Head of caudate nucleus (tissue), 42 donors: ENCODE data around the gene MAPK9.
A peak's percentile ranks its signal among the peaks of the same experiment; 100 is the strongest.
"Not testable (repeated sequence)": the region's sequence is repeated elsewhere in the genome, so short reads cannot be mapped to it uniquely, and the experiment has no call there.

Experiments
- DNase-seq, 42 donors: peaks; one replicate each; pipeline versions ENCODE4 v3.0.0 to v3.0.0-alpha.2; 2020 to 2021; ENCODE audit warnings: mixed read lengths in 7 of 42
- intact Hi-C: fragments of 100-400 bp; cut with DNase I; formaldehyde crosslinking; loops from one replicate; pipeline ENCODE4 v1.15.0; 2022

The MAPK9 gene

GRCh38 chr5:180212363-180213255 lies 79.3 kb downstream of the MAPK9 start:
- intact Hi-C loops: no loop called here

GRCh38 chr5:180211761-180212035 lies 80.2 kb downstream of the MAPK9 start:
- peak in 2 of 42 donors; percentile 15 to 31 for DNase-seq
- intact Hi-C loops: no loop called here

More at GRCh38 chr5:180212363-180213255, 79.3 kb downstream of the MAPK9 start:
- peak in 8 of 42 donors; percentile 4 to 50 (median 38) for DNase-seq

GRCh38 chr5:180210961-180211760 lies 80.7 kb downstream of the MAPK9 start:
- intact Hi-C loops: no loop called here
- DNase-seq: peak in 1 of 42 donors; percentile 24

- DNase-seq: peak in 3 of 42 donors; percentile 11 to 37 (median 23)
- intact Hi-C loops: not testable (repeated sequence)
These were observed 81.8 kb downstream of the MAPK9 start for GRCh38 chr5:180210077-180210476.

DNA sequence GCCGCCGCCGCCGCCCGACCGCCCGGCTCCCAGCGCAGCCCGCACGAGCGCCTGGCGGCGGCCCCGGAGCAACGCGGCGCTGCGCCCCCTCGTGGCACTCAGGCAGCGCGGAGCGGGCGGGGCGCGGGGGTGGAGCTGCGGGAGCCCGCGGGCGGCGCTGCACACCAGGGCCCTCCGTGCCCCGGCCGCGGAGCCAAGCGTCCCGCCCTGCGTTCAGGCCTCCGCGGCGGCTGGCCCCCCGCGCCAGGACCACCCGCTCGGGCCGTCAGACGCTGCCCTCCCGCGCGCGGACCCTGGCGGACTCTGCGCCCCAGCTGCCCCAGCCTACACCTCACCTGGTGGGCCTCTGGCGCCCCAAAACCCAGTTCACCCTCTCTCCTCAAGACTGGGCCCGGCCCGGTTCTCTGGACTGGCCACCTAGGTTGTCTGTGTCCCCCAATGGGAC lies 82.7 kb downstream of the MAPK9 start, which contains the start of gene RASGEF1C:
Gene RASGEF1C, minus strand, starts transcription at position 75 of the 445 bp plus-strand sequence. CDS start 71,159 bp downstream, outside the sequence.
- DNase-seq: peak in 39 of 42 donors; percentile 44 to 88 (median 75)
- intact Hi-C loops: loop anchor here (10.0 kb wide), 1 partner anchor 84 kb away; no protein-coding TSS in a partner anchor

DNA sequence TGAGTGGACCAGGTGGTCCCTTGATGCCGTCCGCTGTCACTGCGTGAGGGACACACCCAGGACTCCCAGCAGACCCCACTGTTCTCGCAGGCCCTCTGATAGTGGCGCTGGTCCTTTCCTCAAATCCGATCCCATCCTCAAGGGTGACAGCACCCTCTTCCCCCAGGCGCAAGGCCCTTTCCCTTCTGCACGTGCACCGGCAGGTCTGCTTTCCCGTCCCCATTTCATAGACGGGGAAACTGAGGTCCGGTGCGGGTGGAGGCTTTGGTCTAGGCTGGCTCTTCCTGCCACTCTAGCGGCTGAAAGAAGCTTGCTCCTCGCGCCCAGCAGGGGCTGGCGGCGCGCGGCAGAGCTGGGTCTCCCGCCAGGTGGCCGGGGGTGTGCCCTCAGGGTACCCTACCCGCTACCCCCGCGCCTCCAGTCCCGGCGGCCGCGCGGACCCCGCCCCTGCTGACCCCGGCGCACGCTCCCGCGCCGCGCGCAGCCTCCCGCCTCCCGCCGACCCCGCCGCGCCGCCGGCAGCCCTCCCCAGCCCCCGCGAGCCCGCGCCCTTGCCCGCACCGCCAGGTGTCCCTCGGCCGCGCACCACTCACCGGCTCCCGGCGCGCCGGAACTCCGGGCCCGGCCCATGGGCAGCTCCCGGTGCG lies 83.3 kb downstream of the MAPK9 start:
- peak in 19 of 42 donors; percentile 12 to 64 (median 33) for DNase-seq
- intact Hi-C loops: loop anchor here (10.0 kb wide), 1 partner anchor 84 kb away; no protein-coding TSS in a partner anchor

DNA sequence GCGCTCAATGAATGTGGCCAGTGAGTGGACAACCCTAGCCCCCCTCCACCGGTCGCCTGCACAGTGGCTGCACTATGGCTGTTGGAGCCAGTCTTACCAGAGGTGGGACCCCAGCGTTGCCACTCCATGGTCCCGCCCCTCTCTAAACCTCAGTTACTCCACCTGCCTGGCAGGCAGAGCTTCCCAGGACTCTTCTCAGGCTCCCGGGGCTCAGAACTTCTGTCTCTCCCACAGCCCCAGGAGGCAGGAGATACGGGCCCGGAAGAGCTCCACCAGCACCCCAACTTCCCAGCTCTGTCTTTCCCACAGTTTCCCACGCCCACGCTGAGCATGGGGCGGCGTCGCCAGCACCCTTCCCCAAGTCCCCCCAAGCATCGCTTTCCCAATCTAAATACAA lies 83.8 kb downstream of the MAPK9 start:
- intact Hi-C loops: loop anchor here (10.0 kb wide), 1 partner anchor 83 kb away; no protein-coding TSS in a partner anchor
- DNase-seq: peak in 1 of 42 donors; percentile 11

GRCh38 chr5:180207593-180207992 lies 84.3 kb downstream of the MAPK9 start:
- intact Hi-C loops: loop anchor here (10.0 kb wide), 1 partner anchor 83 kb away; no protein-coding TSS in a partner anchor
- DNase-seq: peak in 2 of 42 donors; percentile 11 to 36

- intact Hi-C loops: loop anchor here (10.0 kb wide), 1 partner anchor 82 kb away; no protein-coding TSS in a partner anchor
- DNase-seq: peak in 3 of 42 donors; percentile 9 to 40 (median 36)
These were observed 84.9 kb downstream of the MAPK9 start for GRCh38 chr5:180206993-180207392.

DNA sequence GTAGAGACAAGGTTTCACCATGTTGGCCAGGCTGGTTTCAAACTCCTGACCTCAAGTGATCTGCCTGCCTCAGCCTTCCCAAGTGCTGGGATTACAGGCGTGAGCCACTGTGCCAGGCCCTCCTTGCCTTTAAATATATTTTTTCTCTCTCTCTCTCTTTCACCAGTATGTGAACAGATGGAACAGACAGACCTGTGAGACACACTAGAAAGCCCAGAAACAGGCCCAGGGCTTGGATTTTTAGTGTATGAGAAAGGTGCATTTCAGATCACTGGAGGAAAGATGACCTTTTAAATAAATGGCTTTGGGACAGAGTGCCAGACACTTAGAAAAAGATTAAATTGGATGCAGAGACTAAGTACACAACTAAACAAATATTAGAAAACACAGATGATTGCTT lies 86.0 kb downstream of the MAPK9 start:
- intact Hi-C loops: loop anchor here (10.0 kb wide), 1 partner anchor 81 kb away; no protein-coding TSS in a partner anchor

DNA sequence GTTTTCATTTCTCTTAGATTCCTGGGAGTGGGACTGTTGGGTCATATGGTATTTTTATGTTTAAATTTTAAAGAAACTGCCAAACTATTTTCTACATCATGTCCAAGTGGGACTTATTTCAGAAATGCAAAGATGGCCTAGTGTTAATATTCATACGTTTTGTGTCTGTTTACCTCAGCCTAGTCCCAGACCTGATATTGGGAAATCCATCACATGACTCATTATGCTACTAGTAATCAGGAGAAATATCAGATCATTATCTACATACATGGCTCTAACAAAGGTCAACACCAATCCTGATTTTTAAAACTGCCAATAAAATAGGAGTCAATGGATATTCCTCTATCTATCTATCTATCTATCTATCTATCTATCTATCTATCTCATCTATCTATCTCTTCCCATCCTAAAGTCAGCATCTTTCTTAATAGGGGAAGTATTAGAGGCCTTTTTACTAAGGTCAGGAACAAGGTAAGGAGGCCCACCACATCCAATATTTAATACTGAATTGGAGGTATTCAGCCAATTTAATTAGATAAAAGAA lies 87.5 kb downstream of the MAPK9 start:
- no peak for DNase-seq
- intact Hi-C loops: loop anchor here (10.0 kb wide), 1 partner anchor 80 kb away; no protein-coding TSS in a partner anchor

More for the DNA sequence above, 86.0 kb downstream of the MAPK9 start:
- peak in 1 of 42 donors; percentile 29 for DNase-seq

DNA sequence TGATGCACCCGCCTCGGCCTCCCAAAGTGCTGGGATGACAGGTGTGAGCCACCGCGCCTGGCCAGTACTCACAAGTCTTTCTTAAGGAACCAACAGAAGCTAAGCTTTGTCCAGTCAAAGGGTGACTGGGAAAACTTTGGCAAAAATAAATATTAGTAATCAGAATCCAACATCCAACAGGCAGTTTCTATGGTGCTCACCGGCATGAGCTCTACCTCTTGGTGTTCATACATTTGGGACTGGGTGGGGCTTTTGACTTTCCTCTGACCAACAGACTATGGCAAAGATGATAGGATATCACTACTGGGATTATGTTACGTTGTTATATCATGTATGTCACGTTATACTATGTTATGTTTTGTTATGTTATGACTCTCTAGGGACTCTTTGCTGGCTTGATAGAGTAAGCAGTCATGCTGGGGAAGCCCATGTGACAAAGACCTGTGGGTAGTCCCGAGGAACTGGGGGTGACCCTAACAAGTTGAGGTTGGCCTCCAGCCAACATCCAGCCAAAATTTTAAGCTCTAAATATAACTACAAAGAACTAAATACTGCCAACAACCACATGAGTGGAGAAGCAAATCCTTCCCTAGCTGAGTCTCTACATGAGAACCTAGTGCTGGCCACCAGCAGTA lies 88.8 kb downstream of the MAPK9 start:
- DNase-seq: peak in 2 of 42 donors; percentile 13 to 37
- intact Hi-C loops: loop anchor here (10.0 kb wide), 1 partner anchor 78 kb away; no protein-coding TSS in a partner anchor

DNA sequence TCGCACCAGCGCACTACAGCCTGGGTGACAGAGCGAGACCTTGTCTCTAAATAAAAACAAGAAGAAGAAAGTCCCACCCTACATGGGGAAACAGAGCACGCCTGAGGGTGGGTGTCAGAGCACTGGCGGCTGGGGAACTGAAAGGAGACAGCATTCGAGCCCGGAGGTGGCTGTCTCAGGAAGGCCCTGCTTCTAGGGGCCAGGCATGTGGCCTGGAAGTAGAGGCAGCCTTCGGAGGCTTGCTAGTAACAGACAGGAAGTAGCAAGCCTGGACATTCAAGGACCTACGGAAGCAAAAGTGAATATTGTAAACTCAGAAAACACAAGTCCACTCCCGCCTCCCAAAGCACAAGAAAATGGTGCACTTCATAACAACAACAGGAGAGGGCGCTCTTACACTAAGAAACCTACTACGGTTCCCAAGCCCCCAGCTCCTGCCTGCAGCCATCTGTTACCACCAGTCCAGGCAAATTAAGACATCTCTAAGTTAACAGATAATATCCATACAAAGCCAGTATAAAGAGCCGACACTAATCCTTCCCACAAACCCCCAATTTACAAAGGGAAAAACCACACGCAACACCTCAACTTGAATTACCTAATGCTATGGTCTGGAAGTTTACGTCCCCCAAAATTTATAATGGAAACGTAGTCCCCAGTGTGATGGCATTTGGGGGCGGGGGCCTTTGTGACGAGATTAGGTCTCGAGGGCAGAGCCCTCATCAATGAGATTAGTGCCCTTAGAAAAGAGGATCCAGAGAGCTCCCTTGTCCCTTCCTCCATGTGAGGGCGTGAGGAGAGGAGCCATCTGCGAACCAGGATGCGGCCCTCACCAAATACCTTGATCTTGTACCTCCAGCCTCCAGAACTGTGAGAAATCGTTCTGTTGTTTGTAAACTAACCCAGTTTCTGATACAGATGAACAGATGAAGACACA lies 90.6 kb downstream of the MAPK9 start:
- DNase-seq: peak in 11 of 42 donors; percentile 14 to 74 (median 49)
- intact Hi-C loops: loop anchor here (10.0 kb wide), 1 partner anchor 77 kb away; no protein-coding TSS in a partner anchor

DNA sequence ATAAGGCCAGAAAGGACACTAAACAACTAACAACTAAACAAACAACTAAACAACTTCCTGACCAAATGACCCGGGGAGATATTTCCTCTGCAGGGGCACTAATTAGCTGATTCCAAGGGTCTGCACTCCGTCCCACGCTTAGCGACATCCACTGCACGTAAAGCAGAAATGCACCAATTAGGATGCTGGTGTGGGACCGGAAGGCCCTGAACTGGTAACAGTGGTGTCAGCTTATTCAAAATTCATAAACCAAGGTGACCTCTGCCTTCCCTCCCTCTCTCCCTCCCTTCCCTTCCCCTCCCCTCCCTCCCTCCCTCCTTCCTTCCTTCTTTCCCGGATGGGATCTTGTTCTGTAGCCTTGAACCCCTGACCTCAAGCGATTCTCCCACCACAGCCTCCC lies 92.5 kb downstream of the MAPK9 start:
- DNase-seq: peak in 4 of 42 donors; percentile 2 to 9 (median 4)
- intact Hi-C loops: no loop called here

- intact Hi-C loops: no loop called here
- DNase-seq: peak in 3 of 42 donors; percentile 14 to 29 (median 17)
These were observed 93.7 kb downstream of the MAPK9 start for GRCh38 chr5:180198208-180198607.

- intact Hi-C loops: no loop called here
- DNase-seq: peak in 10 of 42 donors; percentile 12 to 42 (median 30)
These were observed 94.7 kb downstream of the MAPK9 start for GRCh38 chr5:180197016-180197702.
